Activated naive CD4-positive, alpha-beta T cell treated with anti-CD3 and anti-CD28 coated beads, Interleukin-2, amount 10 ng/mL, durations not matched to agents 7 days and 5 days (primary cell): ENCODE data around the gene USP13.

Source experiments
- CTCF ChIA-PET: fragments of 350-600 bp; sonication (Branson Sonifier 250); formaldehyde crosslinking; loops from one replicate; lab custom pipeline; 2021; ENCODE audit warnings: antibody characterized with exemption; lab: Charles Lee
- DNase-seq: peaks from one replicate; pipeline ENCODE4 v3.0.0-alpha.2; 2020
- H3K27ac Mint-ChIP-seq: one replicate; pipeline ENCODE4 v1.8.0; 2021; ENCODE audit warnings: mild to moderate bottlenecking, moderate library complexity, mixed read lengths
- H3K27me3 Mint-ChIP-seq: one replicate; pipeline ENCODE4 v1.8.0; 2021; ENCODE audit warnings: mild to moderate bottlenecking, mixed read lengths
- H3K36me3 Mint-ChIP-seq: one replicate; pipeline ENCODE4 v1.8.0; 2021; ENCODE audit warnings: mixed read lengths
- H3K4me1 Mint-ChIP-seq: one replicate; pipeline ENCODE4 v1.8.0; 2021; ENCODE audit warnings: mixed read lengths
- H3K4me3 Mint-ChIP-seq: one replicate; pipeline ENCODE4 v1.8.0; 2021; ENCODE audit warnings: mild to moderate bottlenecking, moderate library complexity, mixed read lengths
- H3K9me3 Mint-ChIP-seq: one replicate; pipeline ENCODE4 v1.8.0; 2021; ENCODE audit warnings: mixed read lengths

USP13 gene

DNA sequence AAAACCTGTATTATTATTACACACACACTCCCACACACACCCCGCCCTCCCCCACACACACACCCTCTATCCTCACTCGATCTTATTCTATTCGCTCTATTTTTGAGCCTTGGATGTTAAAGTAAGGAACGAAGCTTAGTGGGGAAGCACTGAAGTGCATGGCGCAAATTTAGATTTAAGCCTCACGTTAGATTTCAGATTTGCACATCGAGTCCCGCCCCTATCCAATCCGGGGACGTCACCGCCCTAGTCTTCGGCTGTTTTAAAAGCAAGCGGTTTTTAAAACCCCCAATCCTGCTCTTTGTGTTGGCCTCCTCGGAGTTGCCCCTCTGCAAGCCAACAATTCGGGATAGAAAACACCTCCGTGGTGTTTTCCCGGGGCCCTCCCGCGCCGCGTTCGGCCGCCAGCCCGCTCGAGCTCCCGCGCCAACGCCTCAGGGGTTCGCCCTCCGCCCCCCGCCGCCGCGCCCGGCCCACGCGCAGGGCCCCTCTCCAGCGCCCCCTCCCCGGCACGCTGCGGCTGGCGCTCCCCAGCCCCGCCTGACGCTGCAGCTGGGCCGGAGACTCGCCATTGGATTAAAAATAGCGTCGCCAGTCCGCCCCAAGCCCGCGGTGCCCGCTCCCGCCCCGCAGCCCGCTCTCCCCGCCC lies at the start of gene USP13:
USP13 (plus strand) TSS at position 594 of the 649 bp plus-strand sequence. CDS start 186 bp downstream, outside the sequence.
- DNase-seq: peak; percentile 73
- Mint-ChIP-seq H3K4me3 (peak within 1 kb of the TSS; percentile 95), H3K9me3 (no peaks in the 10 kb centered on the region), H3K27ac (peak within 1 kb of the TSS; percentile 88), H3K36me3 (no peaks in the 10 kb centered on the region), H3K4me1 (peaks cover 30% of the 10 kb centered on the region), H3K27me3 (peaks cover 30% of the 10 kb centered on the region)
- CTCF ChIA-PET: interaction anchor here (0.8 to 1.6 kb wide), 3 partner anchors 13 to 48 kb away, joined by 3 to 4 read pairs (median 3); partner anchors contain the start of genes MRPL47 and NDUFB5

DNA sequence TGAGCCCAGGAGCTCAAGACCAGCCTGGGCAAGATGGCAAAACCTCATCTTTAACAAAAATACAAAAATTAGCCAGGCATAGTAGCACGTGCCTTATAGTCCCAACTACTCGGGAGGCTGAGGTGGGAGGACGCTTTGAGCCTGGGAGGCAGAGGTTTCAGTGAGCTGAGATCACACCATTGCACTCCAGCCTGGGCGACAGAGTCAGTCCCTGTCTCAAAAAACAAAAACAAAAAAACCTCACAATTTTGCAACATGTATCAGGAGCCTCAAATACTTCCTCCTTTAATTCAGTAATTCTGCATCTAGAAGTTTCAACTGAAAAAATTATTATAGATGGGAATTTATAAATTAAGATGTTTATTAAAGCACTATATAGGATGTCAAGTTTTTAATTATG lies 49.5 kb upstream of the USP13 start:
- Mint-ChIP-seq H3K4me1 (peaks cover 49% of the 10 kb centered on the region), H3K9me3 (no peaks in the 10 kb centered on the region), H3K27me3 (no peaks in the 10 kb centered on the region), H3K4me3 (peak overlapping the region; percentile 98), H3K36me3 (peaks cover 34% of the 10 kb centered on the region), H3K27ac (peak overlapping the region; percentile 97)
- no peak for DNase-seq
- CTCF ChIA-PET: no interaction called here

- no peak for DNase-seq
- Mint-ChIP-seq H3K4me1 (peaks cover 52% of the 10 kb centered on the region), H3K9me3 (no peaks in the 10 kb centered on the region), H3K27me3 (no peaks in the 10 kb centered on the region), H3K27ac (peak overlapping the region; percentile 97), H3K4me3 (peak overlapping the region; percentile 98), H3K36me3 (peaks cover 33% of the 10 kb centered on the region)
- CTCF ChIA-PET: no interaction called here
These were observed 49.0 kb upstream of the USP13 start for GRCh38 chr3:179603831-179604230.

DNA sequence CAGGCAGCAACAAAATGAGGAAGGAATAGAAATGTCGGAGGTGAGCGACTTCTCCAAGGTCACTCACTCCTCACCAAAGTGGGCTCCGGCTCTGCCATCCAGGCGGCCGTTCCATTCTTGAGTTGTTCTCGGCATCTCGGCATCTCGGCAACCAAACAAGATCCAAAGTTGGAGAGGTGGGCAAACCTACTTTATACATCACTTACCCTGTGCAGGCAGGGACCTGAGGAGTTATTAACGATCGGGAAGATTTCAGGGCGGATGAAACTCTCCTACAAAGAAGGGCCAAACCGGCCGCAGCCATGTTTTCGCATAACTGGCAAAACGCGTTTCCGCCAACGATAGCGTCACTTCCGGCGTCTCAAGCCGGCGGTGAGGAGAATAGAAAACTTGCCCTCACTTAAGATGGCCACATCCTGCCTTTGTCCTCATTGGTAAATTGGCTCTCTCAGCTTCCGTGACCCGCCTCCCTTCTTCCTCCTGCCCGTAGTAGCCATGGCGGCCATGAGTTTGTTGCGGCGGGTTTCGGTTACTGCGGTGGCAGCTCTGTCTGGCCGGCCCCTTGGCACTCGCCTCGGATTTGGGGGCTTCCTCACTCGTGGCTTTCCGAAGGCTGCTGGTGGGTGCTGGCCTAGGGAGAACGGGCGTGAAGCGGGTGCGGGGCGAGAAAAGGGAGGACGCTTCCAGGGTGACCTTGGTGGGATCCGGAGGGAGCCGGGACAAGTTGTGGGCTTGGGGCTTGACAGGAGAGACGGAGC lies 48.3 kb upstream of the USP13 start, which contains the start of the genes MRPL47 and NDUFB5:
MRPL47 (minus strand) TSS at position 318 of the 758 bp plus-strand sequence; CDS start at position 304, 14 bp downstream.
NDUFB5 (plus strand) TSS at position 474 of the 758 bp plus-strand sequence; CDS start at position 496, 22 bp downstream.
- Mint-ChIP-seq H3K9me3 (no peaks in the 10 kb centered on the region), H3K4me1 (peaks cover 58% of the 10 kb centered on the region), H3K36me3 (peaks cover 36% of the 10 kb centered on the region), H3K27me3 (no peaks in the 10 kb centered on the region), H3K4me3 (peak within 1 kb of the TSS; percentile 98), H3K27ac (peak within 1 kb of the TSS; percentile 97)
- CTCF ChIA-PET: interaction anchor here (1.1 kb wide), 1 partner anchor 48 kb away, joined by 3 read pairs; the partner anchor contains the start of gene USP13
- peak; percentile 96 for DNase-seq

- CTCF ChIA-PET: no interaction called here
- no peak for DNase-seq
- Mint-ChIP-seq H3K9me3 (no peaks in the 10 kb centered on the region), H3K4me3 (peak overlapping the region; percentile 29), H3K27me3 (no peaks in the 10 kb centered on the region), H3K4me1 (peaks cover 67% of the 10 kb centered on the region), H3K36me3 (peaks cover 35% of the 10 kb centered on the region), H3K27ac (peak overlapping the region; percentile 58)
These were observed 46.2 kb upstream of the USP13 start for GRCh38 chr3:179606534-179607085.

DNA sequence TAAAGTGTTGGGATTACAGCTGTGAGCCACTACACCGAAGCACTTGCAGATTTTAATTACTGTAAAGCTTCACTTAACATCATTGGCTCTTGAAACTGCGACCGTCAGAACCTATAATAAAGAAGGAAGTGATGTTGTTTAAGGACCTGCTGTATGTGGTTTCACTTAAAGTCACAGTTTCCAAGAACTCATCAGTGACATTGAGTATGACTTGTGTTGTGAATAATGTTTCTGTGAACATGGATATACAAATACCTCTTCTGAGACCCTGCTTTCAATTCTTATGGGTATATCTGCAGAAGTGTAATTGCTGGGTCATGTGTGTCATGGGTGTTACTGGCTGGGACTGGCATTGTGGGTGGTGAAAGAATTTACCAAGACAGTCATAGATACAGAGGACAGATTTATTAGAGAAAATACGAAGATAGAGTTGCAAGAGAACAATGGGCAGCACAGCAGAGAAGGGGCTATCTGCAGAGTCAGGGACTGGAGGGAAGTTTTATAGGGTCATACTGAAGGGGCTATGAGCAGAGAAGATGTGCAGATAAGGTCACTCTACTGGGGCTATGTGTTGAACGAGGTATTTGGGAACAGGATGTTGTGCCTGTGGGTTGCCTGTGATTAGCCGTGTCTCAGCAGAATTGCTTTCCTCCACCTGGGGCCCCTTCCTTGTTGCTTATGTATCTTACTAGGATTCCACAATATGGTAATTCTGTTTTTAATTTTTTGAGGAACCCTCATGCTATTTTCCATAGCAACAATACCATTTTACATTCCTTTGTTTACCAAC lies 43.7 kb upstream of the USP13 start:
- peak overlapping the region; percentile 95 for H3K27ac Mint-ChIP-seq
- DNase-seq: peak; percentile 43
- H3K9me3 Mint-ChIP-seq: no peaks in the 10 kb centered on the region
- H3K36me3 Mint-ChIP-seq: peaks cover 38% of the 10 kb centered on the region
- peaks cover 57% of the 10 kb centered on the region for H3K4me1 Mint-ChIP-seq
- H3K4me3 Mint-ChIP-seq: peak overlapping the region; percentile 40
- H3K27me3 Mint-ChIP-seq: no peaks in the 10 kb centered on the region
- CTCF ChIA-PET: interaction anchor here (1.0 kb wide), 1 partner anchor 40 kb away, joined by 4 read pairs; no protein-coding TSS in a partner anchor

GRCh38 chr3:179610066-179610465 lies 42.8 kb upstream of the USP13 start:
- H3K4me1 Mint-ChIP-seq: peaks cover 51% of the 10 kb centered on the region

GRCh38 chr3:179613807-179614206 lies 39.0 kb upstream of the USP13 start:
- Mint-ChIP-seq H3K36me3 (peaks cover 28% of the 10 kb centered on the region), H3K4me1 (peaks cover 20% of the 10 kb centered on the region), H3K27me3 (no peaks in the 10 kb centered on the region), H3K27ac (no peak overlapping the region), H3K4me3 (no peak overlapping the region), H3K9me3 (no peaks in the 10 kb centered on the region)
- CTCF ChIA-PET: no interaction called here
- no peak for DNase-seq

More at GRCh38 chr3:179610066-179610465, 42.8 kb upstream of the USP13 start:
- Mint-ChIP-seq H3K36me3 (peaks cover 32% of the 10 kb centered on the region), H3K9me3 (no peaks in the 10 kb centered on the region), H3K4me3 (no peak overlapping the region), H3K27me3 (no peaks in the 10 kb centered on the region), H3K27ac (peak overlapping the region; percentile 64)
- CTCF ChIA-PET: interaction anchor here (1.0 kb wide), 1 partner anchor 39 kb away, joined by 3 read pairs; no protein-coding TSS in a partner anchor
- DNase-seq: no peak

- Mint-ChIP-seq H3K4me3 (no peak overlapping the region), H3K27ac (no peak overlapping the region), H3K27me3 (no peaks in the 10 kb centered on the region), H3K9me3 (no peaks in the 10 kb centered on the region), H3K4me1 (peaks cover 5% of the 10 kb centered on the region), H3K36me3 (peaks cover 33% of the 10 kb centered on the region)
- no peak for DNase-seq
- CTCF ChIA-PET: no interaction called here
These were observed 37.2 kb upstream of the USP13 start for GRCh38 chr3:179615458-179616173.

DNA sequence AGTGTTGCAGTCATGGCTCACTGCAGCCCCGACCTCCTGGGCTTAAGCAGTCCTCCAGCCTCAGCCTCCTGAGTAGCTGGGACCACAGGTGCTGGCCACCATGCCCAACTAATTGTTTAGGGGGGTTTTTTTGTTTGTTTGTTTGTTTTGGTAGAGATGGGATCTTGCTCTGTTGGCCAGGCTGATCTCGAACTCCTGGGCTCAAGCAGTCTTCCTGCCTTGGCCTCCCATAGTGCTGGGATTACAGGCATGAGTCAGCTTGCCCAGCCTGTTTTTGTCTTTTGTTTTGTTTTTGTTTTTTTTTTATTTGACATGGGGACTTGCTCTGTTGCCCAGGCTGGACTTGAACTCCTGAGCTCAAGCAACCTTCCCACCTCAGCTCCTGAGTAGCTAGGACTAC lies 30.8 kb upstream of the USP13 start:
- Mint-ChIP-seq H3K4me1 (no peaks in the 10 kb centered on the region), H3K4me3 (no peak overlapping the region), H3K9me3 (no peaks in the 10 kb centered on the region), H3K36me3 (peaks cover 55% of the 10 kb centered on the region), H3K27me3 (no peaks in the 10 kb centered on the region), H3K27ac (no peak overlapping the region)
- DNase-seq: no peak
- CTCF ChIA-PET: no interaction called here

GRCh38 chr3:179624451-179624850 lies 28.4 kb upstream of the USP13 start:
- Mint-ChIP-seq H3K27me3 (no peaks in the 10 kb centered on the region), H3K9me3 (no peaks in the 10 kb centered on the region), H3K27ac (no peak overlapping the region), H3K36me3 (peaks cover 42% of the 10 kb centered on the region), H3K4me1 (no peaks in the 10 kb centered on the region), H3K4me3 (no peak overlapping the region)
- no peak for DNase-seq
- CTCF ChIA-PET: interaction anchor here (0.9 kb wide), 1 partner anchor 26 kb away, joined by 3 read pairs; no protein-coding TSS in a partner anchor

DNA sequence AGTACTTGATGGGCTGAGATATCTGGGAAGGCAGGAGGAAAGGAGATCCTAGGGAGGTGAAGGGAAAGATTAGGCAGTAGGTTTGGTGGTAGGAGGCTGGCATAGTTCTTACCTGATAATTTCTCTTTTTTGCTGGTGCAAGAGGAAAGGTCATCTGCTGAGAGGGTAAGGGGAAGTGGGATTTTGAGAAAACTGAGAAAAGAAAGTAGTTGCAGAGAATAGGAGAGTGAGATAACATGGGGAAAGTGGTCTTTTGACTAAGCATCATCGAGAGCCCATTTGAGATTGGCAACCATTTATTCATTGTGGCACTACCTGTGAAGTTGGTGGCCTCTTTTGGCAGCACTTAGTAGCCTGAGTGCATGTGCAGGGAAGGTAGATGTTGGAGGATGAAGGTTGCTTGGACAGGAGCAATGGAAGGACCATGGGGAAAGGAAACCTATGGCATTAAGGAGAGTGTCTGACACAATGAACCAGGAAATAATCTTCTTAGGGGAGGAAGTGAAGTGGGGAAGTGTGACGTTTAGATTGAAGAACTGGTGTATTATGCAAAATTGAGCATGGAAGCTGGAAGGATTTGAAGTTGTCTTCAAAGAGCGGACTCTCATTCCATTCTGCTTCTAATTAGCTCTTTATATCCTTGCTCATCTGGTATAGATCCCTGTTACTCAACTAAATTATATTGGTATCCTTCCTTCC lies 21.9 kb upstream of the USP13 start:
- CTCF ChIA-PET: no interaction called here
- Mint-ChIP-seq H3K27ac (no peak overlapping the region), H3K36me3 (peaks cover under 1% of the 10 kb centered on the region), H3K9me3 (no peaks in the 10 kb centered on the region), H3K4me3 (no peak overlapping the region), H3K4me1 (no peaks in the 10 kb centered on the region), H3K27me3 (no peaks in the 10 kb centered on the region)
- no peak for DNase-seq
